Uterus (tissue), 4 donors: Measurements from ENCODE around the gene TOR1AIP1. TPM values are rescaled to one million over a fixed set of nuclear protein-coding genes. Genes with fewer than 3 reads are reported as not detected.

Source experiments
- DNase-seq, 2 donors: peaks; one replicate each; pipeline ENCODE4 v3.0.0-alpha.2; 2019 to 2020
- H3K27ac ChIP-seq, 2 donors: fragments of 200-600 bp; sonication (generic); 1 replicate in 1 of 2; 2 replicates in 1 of 2; pipeline ENCODE4 v1.5.1; 2016 to 2018
- H3K27me3 ChIP-seq, 2 donors: fragments of 200-600 bp; sonication (generic); one replicate each; pipeline ENCODE4 v1.5.1; 2018 to 2019; ENCODE audit warnings: control low read depth in 1 of 2
- H3K36me3 ChIP-seq, 2 donors: fragments of 200-600 bp; sonication (generic); one replicate each; pipeline ENCODE4 v1.5.1; 2019; ENCODE audit warnings: control low read depth in 1 of 2
- H3K4me1 ChIP-seq, 2 donors: fragments of 200-600 bp; sonication (generic); one replicate each; pipeline ENCODE4 v1.5.1; 2018 to 2019; ENCODE audit warnings: control low read depth in 1 of 2
- H3K4me3 ChIP-seq, 2 donors: fragments of 200-600 bp; sonication (generic); 1 replicate in 1 of 2; 2 replicates in 1 of 2; pipeline ENCODE4 v1.5.1; 2018 to 2019; ENCODE audit warnings: mild to moderate bottlenecking in 1 of 2
- H3K9me3 ChIP-seq, 2 donors: fragments of 200-600 bp; sonication (generic); one replicate each; pipeline ENCODE4 v1.5.1; 2019; ENCODE audit warnings: control low read depth in 1 of 2
- POLR2A ChIP-seq, 2 donors: fragments of 450-650 bp; IDR thresholded peaks; one replicate each; pipeline ENCODE4 v1.6.1; 2016; ENCODE audit warnings: antibody characterized with exemption in 2 of 2, mild to moderate bottlenecking in 1 of 2, moderate library complexity in 1 of 2
- intact Hi-C: fragments of 100-400 bp; cut with DNase I; formaldehyde crosslinking; loops from one replicate; pipeline ENCODE4 v1.15.1; 2023; ENCODE audit warnings: low total_unique reads
- total RNA-seq, 4 donors: library from RNA; depleted of rRNA in 3 of 4; stranded (reverse); fragments of >200 nt in 3 of 4; gene quantifications; one replicate each; pipeline versions ENCODE4 v1.1.0 to v1.2.4, GENCODE V29; 2014 to 2023
- TF ChIP-seq, protein P1 (sequence below), 4 experiments: fragments of 200-600 bp in 2 of 4; fragments of 450-650 bp in 2 of 4; sonication (generic) in 2 of 4; IDR thresholded peaks; one replicate each; pipeline ENCODE4 v1.5.1; 2016 to 2019; ENCODE audit warnings: antibody characterized with exemption in 4 of 4, mild to moderate bottlenecking in 2 of 4, moderate library complexity in 1 of 4
- donor health status: DM: yes; HTN: yes; CAD: no.

The TOR1AIP1 gene
- total RNA-seq, 4 donors from 2014 or later, result 56.9 to 90.8 (median 72.0) TPM

DNA sequence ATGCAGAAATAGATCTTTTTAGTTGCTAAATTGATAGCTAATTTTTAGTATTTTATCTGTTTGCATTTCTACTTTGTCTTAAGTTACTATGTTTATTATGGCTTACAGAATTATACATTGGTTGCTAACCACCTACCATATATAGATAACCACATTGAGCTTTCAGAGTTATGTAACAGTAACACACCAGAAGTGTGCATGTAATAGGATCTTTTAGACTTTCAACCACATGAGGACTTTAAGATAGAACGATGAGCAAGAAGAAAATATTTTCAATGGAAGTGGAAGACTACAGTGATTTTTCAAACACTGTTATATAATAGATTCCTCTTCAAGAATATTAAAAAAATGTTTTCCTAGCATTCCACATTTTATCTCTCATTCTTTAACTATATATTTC, 28.8 kb downstream of the TOR1AIP1 start:
- intact Hi-C loops, result no loop called here
- H3K36me3 ChIP-seq, result no peaks in the 10 kb centered on the region

GRCh38 chr1:179911812-179912211, 29.7 kb downstream of the TOR1AIP1 start:
- no peaks in the 10 kb centered on the region for H3K9me3 ChIP-seq
- no peak for TF ChIP-seq POLR2A (IDR thresholded peaks at IDR 0.05)
- TF ChIP-seq, protein P1, sequence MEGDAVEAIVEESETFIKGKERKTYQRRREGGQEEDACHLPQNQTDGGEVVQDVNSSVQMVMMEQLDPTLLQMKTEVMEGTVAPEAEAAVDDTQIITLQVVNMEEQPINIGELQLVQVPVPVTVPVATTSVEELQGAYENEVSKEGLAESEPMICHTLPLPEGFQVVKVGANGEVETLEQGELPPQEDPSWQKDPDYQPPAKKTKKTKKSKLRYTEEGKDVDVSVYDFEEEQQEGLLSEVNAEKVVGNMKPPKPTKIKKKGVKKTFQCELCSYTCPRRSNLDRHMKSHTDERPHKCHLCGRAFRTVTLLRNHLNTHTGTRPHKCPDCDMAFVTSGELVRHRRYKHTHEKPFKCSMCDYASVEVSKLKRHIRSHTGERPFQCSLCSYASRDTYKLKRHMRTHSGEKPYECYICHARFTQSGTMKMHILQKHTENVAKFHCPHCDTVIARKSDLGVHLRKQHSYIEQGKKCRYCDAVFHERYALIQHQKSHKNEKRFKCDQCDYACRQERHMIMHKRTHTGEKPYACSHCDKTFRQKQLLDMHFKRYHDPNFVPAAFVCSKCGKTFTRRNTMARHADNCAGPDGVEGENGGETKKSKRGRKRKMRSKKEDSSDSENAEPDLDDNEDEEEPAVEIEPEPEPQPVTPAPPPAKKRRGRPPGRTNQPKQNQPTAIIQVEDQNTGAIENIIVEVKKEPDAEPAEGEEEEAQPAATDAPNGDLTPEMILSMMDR (IDR thresholded peaks at IDR 0.05), result no peak
- no peaks in the 10 kb centered on the region for H3K27me3 ChIP-seq
- no peak for DNase-seq
- intact Hi-C loops, result no loop called here
- no peaks in the 10 kb centered on the region for H3K4me1 ChIP-seq
- no peaks in the 10 kb centered on the region for H3K36me3 ChIP-seq
- H3K27ac ChIP-seq, result no peak overlapping the region
- H3K4me3 ChIP-seq, result no peak overlapping the region

More for the DNA sequence above, 28.8 kb downstream of the TOR1AIP1 start:
- DNase-seq, result no peak
- TF ChIP-seq, protein P1 (IDR thresholded peaks at IDR 0.05), result no peak
- TF ChIP-seq POLR2A (IDR thresholded peaks at IDR 0.05), result no peak
- no peaks in the 10 kb centered on the region for H3K27me3 ChIP-seq
- no peak overlapping the region for H3K4me3 ChIP-seq
- H3K27ac ChIP-seq, result no peak overlapping the region
- no peaks in the 10 kb centered on the region for H3K4me1 ChIP-seq
- H3K9me3 ChIP-seq, result no peaks in the 10 kb centered on the region

DNA sequence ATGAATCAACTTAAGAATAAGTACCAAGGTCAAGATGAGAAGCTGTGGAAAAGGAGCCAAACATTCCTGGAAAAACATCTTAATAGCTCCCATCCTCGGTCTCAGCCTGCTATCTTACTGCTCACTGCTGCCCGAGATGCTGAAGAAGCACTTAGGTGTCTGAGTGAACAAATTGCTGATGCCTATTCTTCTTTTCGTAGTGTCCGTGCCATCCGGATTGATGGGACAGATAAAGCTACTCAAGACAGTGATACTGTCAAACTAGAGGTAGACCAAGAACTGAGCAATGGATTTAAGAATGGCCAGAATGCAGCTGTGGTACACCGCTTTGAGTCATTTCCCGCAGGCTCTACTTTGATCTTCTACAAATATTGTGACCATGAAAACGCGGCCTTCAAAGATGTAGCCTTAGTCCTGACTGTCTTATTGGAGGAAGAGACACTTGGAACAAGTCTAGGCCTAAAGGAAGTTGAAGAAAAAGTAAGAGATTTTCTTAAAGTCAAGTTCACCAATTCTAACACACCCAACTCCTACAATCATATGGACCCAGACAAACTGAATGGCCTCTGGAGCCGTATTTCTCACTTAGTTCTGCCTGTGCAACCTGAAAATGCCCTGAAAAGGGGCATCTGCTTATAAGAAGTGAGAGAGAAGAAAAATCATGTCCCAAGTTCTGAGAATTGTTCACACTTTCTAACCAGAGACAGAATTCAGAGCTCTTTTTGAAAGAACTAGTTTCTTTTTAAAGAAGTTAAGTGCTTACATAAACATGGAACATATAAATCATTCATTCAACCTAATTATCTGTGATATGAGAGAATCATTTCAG, 35.7 kb downstream of the TOR1AIP1 start:
- Histone ChIP-seq H3K27me3 (no peaks in the 10 kb centered on the region), H3K36me3 (no peaks in the 10 kb centered on the region), H3K9me3 (no peaks in the 10 kb centered on the region), H3K27ac (no peak overlapping the region), H3K4me1 (no peaks in the 10 kb centered on the region), H3K4me3 (no peak overlapping the region)
- intact Hi-C loops, result no loop called here
- DNase-seq, result no peak
- TF ChIP-seq, protein P1 (IDR thresholded peaks at IDR 0.05), result no peak
- TF ChIP-seq POLR2A (IDR thresholded peaks at IDR 0.05), result no peak

DNA sequence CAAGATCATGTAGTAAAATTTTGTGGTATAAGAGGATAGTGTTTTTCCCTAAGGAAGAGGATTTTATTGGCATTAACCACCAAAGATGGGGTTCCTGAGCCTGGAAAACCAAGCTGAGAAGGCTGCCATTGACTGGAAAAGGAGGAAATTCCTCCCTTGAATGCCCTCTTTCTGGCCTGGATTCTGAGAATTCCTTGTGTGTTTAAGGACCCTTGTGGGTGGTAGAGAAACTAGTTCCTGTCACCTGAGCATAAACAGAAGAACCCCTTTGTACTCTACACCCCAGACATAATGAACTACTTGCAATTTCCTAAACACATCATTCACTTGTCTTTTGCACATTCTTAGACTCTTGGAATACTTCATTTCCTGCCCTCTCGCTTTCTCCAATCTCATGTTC, 39.4 kb downstream of the TOR1AIP1 start:
- no peak for TF ChIP-seq POLR2A (IDR thresholded peaks at IDR 0.05)
- TF ChIP-seq, protein P1 (IDR thresholded peaks at IDR 0.05), result no peak
- Histone ChIP-seq H3K9me3 (no peaks in the 10 kb centered on the region), H3K27me3 (no peaks in the 10 kb centered on the region), H3K27ac (no peak overlapping the region), H3K36me3 (no peaks in the 10 kb centered on the region), H3K4me3 (no peak overlapping the region), H3K4me1 (no peaks in the 10 kb centered on the region)
- intact Hi-C loops, result no loop called here
- no peak for DNase-seq

- no peak for DNase-seq
- H3K27me3 ChIP-seq, result no peaks in the 10 kb centered on the region
- H3K4me1 ChIP-seq, result no peaks in the 10 kb centered on the region
- no peak overlapping the region for H3K27ac ChIP-seq
- no peaks in the 10 kb centered on the region for H3K36me3 ChIP-seq
- no peak for TF ChIP-seq POLR2A (IDR thresholded peaks at IDR 0.05)
- TF ChIP-seq, protein P1 (IDR thresholded peaks at IDR 0.05), result no peak
- intact Hi-C loops, result no loop called here
- H3K9me3 ChIP-seq, result no peaks in the 10 kb centered on the region
- no peak overlapping the region for H3K4me3 ChIP-seq
These were observed 40.1 kb downstream of the TOR1AIP1 start for GRCh38 chr1:179921981-179922872.
